NCI-H1092 treated with DMSO at 0.1 percent for 48 hours (cell line): ENCODE measurements around the gene PHTF2.
A peak's percentile ranks its signal among the peaks of the same experiment; 100 is the strongest.

Experiments used
- DNase-seq: peaks from one replicate; lab custom pipeline; 2025; lab: John Stamatoyannopoulos, UW

The PHTF2 gene

DNA sequence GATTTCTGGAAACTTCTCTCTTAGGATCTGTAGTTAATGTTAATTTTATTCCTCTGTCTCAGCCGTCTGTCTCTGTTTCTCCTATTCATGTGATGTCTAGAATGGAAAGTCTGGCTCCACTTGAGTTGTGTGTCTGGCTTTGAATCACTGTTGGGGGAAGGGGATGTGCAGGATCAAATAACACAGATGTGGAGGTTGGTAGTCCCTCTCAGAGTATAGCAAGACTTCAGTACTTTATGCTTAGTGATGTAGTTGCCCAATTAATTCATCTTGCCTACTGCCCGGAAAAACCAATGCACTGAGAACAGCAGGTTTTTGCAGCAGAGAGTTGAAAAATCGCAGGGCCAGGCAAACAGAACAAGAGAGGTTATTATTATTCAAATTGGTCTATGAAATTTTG, 79.2 kb downstream of the PHTF2 start:
- DNase-seq: no peak

DNA sequence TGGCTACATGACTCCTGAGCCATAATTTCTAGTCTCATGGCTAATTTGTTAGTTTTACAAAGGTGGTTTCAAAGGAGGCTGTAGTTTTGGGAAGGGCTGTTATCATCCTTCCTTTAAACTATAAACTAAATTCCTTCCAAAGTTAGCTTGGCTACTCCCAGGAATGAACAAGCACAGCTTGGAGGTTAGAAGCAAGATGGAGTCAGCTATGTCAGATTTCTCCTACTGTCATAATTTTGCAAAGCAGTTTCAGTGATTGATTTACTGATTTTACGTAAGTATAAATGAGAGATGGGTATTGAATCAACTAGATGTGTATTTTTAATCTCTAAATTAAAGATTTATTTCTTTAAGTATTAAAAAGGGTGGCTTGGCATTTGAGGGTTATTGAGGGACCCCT, 79.9 kb downstream of the PHTF2 start:
- DNase-seq: no peak

DNA sequence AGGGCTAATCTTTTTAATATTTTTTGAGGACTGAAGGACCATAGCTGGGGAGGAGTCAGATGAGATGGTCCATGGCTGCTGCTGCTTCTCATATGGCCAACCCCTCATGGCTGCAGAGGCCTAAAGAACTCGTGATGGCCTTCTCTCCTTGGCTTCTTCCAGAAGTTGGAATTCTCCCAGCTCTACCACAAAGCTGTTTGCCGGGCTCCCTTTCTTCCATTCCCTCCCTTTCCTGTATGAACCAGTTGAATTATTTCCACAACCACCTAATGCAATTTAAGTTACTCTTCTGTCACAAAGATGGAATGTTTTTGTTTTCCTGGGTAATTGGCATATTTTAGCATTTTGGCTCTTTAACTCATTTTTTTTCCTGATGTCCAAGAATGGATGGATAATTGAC, 80.7 kb downstream of the PHTF2 start:
- DNase-seq: no peak

DNA sequence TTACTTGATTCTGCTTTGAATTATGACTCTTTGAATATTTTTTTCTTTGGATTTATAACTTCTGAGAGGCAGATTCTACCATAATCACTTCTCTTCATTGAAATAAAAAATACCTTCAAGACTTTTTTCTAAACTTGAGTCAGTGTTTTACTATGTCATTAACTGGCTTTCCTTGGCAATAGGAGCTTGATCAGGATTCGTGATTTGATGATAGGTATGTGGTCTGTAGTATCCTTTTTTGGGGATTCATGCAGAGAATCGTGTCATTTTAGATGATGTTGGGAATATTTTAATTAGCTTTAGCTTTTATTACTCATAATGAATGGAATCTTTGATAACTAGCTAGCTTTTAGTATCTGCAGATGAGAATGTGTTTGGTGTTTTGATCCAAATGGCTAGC, 83.3 kb downstream of the PHTF2 start:
- DNase-seq: no peak

DNA sequence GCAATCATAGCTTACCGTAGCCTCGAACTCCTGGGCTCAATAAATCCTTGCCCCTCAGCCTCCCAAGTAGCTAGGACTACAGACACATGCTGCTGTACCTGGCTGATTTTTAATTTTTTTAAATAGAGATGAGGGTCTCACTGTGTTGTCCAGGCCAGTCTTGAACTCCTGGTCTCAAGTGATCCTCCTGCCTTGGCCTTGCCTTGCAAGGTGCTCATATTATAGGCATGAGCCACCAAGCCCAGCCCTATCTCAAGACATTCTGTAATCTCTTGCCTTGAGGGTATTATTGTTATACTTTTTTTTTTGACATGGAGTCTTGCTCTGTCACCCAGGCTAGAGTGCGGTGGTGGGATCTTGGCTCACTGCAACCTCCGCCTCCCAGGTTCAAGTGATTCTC, 86.6 kb downstream of the PHTF2 start:
- no peak for DNase-seq

DNA sequence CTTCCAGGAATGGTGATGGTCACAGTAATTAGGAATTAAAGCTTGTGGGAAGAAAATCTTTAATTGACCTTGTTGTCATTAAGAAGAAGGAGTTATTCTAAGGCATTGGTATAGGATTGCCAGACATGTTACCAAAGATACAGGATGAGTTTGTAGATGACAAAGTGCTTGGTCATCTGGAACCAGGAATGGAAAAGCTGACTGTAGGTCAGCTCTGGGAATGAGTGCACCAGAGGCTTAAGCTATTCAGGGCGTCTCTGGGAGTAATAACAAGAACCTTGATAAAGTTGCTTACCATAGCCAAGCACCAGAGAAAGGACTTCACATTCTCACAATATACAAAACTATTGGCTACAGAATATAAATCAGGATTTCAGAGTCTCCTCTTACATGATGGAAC, 89.0 kb downstream of the PHTF2 start:
- DNase-seq: no peak

DNA sequence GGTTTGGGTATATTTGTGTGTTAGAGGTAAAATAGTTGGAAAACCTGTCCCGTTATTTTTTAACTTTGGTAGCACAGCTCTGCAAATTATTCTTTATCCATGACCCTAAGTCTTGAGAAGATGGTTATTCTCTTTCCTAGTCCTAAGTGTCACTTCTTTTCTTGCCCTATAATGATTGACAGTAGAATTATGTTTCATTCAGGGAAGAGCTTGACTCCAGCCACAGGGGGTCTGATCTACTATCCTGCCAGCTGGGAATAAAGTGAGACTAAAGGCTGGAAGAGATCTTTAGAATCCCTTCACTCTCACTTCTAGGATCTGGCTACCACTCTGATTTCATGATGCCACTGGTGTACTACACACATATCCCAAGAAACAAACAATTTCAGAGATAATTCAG, 90.4 kb downstream of the PHTF2 start:
- no peak for DNase-seq

DNA sequence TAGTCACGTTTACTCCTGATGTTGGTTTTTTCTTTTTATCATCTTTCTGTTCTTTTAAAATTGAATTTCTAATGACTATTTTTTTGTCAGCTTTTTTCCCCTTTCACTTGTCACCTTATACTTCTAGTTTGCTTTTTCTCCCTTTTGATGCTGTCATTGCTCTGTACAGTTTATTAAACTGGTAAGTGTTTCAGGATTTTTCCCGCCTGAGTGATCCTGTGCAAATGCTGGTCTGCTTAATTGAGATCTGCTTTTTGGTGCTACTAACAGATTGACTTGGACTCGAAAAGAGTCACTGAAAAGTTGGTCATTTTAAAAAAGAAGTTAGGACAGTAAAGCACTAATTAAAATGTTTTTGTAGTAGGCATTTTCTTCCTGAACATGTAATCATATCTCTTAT, 95.2 kb downstream of the PHTF2 start:
- DNase-seq: no peak

DNA sequence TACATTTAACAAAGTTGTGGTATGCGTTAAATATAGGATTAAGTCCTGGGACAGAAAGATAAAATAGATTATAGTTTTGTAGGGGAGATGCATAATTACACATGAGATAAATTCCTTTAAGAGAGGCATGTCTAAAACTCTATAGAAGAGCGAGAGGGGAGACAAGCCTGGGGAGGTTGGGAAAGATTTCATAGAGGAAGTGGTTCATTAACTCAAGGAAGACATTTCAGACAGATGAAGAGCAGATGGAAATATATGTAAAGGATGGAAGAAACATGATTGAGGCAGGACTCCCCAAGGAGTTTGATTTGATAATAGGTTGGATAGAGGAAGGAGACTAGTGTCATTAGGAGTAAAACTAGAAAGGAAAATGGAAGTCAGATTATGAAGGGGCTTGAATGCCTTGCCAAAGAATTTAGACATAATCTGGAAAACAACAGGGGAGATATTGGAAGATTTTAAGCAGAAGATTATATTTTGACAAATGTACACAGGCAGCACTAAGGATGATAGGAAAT, 96.1 kb downstream of the PHTF2 start:
- no peak for DNase-seq

DNA sequence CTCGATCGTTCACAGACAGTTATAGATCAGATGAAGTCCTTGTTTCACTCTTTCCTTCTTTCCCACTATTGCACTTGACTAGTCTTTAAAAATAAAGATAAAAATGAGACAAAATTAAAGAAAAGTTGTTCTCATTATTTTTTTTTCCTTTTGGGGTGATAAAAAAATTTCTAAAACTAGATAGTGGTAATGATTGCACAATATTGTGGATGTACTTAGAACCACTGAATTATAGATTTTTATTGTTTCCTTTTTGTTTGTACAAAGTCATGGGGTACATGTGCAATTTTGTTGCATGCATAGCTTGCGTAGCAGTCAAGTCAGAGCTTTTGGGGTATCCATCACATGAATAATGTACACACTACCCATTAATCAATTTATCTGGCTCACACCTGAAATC, 97.3 kb downstream of the PHTF2 start:
- no peak for DNase-seq

DNA sequence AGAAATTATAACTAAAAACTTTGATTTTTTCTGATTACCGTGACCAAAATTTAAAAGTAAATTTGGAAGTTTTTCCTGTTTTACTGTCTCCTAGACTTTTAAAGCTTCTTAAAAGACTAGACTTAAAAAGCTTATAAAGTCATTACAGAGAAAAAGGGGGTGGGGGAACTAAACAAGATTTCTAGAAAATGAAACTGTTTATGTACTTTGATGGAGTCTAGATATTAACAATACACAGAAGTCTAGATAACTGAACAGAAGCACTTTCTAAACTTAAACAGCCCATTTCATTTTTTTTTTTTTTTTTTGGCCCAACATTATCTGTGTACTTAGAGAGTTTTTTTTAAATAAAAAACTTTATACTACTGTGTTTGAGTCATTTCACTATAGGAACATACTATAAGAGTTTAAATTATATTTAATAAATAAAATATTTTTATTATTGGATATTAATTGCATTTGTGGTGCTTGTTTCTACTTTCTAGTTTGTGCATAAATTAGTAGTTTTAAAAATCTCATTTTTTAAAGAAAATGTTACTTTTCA, 98.5 kb downstream of the PHTF2 start:
- no peak for DNase-seq

DNA sequence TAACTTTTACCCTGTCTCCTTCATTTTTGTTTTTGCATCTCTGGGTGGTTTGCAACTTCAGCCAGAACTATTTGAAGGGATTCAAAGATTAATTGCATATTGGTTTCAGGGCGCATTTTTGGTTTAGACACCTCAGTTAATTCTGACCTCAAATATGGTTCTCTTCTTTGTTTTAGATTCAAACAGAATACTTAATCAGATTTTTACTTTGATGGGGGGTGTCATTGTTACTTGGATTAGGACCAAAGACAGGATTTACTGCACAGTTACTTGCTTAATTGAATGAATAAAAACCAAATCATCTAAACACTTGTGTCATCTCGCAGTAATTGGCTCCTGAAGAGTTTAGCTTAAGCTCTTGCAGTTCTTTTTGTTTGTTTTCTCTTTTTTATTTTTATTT, 100.9 kb downstream of the PHTF2 start:
- no peak for DNase-seq

DNA sequence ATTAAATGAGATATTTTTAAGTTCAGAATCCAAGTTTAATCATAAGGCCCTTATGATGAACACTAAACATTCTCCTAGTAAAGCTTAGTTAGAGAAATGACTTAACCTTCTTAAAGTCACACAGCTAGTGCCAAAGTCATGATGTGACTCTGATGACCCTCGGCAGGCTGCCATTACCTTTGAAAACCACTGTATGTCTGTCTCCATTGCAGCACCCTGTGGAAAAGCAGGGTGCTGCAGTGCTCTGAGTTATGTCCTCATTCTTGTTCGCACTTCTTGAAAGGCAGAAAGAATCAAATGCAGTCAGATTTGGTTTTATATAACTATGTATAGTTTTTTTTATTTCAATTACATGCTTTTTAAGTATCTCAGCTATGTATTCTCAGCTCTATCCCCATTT, 105.0 kb downstream of the PHTF2 start:
- no peak for DNase-seq

DNA sequence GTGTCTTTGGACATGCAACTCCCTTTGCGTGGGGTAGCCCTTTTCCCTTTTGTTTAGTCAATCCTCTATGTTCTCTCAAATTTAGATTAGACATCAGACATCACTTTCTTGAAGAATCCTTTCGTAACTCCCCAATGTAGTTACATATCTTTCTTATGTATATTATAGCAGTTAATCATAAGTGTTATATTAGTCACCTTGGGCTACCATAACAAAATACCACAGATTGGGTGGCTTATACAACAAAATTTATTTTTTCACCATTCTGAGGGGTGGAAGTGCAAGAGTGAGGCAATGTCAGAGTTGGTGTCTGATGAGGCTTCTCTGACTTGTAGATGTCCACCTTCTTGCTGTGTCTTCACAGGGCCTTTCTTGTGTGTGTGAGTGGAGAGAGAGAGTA, 105.7 kb downstream of the PHTF2 start:
- no peak for DNase-seq

DNA sequence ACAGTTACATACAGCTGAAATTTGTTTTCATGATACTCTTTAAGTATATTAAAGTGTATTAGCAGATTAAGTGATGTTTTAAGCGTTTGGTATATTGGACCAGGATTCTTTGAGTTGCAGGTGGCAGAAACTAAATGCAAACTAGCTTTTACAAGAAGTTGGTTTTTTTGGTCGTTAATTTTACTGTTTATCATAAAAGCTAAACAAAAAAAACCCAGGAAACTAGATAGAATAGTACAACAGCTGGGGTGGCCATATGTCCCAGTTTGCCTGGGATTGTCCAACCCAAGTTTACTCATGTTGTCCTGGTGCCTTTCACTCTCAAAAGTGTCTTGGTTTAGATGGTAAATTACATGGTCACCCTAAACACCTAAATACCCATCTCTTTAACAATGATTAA, 108.7 kb downstream of the PHTF2 start:
- DNase-seq: no peak

DNA sequence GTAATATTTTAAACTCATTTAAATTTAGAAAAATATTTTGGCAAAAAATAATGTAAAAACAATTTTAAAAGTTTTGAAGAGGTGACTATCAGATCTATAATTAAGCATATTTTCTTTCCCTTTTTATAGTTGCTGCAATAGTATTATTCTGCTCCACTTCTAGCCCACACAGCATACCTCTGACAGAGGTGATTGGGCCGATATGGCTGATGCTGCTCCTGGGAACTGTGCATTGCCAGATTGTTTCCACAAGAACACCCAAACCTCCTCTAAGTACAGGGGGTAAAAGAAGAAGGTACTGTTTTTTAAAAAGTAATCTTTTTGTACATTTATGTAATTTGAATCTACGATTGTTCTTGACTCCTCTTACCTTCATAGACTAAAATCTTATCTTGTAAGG, 110.1 kb downstream of the PHTF2 start:
- no peak for DNase-seq

DNA sequence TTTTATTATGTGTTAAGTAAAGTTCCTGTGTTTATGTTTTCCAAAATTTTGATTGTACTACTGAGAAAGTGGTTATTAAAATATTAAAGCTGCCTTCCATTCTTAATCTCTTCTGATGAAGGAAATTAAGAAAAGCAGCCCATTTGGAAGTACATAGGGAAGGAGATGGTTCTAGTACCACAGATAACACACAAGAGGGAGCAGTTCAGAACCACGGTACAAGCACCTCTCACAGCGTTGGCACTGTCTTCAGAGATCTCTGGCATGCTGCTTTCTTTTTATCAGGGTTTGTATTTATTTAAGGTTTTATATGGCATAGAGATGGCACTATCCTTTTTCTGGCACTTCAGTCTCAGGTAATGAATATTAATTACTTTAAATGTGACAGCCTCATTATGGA, 111.6 kb downstream of the PHTF2 start:
- DNase-seq: peak; percentile 15

DNA sequence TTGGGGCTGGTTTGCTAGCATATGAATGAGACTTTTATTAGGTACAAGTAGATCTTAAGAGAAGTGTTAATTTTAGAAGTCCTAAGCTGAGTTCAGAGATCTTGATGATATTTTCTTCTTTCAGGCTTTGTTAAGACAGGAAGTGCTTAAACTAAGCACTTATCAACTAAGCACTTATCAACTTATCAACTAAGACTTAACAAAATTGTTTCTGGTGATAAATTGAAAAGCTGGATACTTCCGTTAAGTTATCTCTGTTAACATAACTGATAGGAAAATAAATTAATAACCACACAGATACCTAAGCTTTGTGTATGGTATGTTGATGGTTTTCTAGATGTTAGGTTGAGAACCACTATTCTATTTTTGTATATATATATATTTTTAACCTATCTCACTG, 113.7 kb downstream of the PHTF2 start:
- no peak for DNase-seq

DNA sequence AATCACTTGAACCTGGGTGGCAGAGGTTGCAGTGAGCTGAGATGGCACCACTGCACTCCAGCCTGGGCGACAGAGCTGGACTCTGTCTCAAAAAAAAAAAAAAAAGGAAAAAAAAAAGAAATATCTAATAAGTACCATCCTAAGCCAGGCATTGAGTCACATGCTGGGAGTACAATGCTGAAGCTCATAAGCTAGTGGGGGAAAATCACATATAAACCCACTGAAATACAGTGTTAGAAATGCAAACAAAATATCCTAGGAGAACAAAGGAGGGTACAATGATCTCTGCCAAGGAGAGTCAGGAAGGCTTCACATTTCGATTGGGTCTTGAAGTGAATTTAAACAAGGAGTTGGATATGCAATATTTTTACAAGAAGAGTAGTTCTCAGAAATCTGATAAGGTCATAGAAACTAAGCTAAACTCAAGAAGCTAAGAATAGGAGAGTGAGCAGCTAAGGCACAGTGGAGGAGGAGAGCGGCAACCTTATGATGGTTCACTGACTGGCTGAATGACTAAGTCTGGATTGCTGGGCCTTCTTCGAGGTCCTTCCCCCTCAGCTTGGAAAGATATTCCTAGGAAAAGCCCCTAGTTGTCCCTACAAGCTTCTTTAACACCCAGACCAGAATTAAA, 115.5 kb downstream of the PHTF2 start:
- DNase-seq: peak; percentile 33

DNA sequence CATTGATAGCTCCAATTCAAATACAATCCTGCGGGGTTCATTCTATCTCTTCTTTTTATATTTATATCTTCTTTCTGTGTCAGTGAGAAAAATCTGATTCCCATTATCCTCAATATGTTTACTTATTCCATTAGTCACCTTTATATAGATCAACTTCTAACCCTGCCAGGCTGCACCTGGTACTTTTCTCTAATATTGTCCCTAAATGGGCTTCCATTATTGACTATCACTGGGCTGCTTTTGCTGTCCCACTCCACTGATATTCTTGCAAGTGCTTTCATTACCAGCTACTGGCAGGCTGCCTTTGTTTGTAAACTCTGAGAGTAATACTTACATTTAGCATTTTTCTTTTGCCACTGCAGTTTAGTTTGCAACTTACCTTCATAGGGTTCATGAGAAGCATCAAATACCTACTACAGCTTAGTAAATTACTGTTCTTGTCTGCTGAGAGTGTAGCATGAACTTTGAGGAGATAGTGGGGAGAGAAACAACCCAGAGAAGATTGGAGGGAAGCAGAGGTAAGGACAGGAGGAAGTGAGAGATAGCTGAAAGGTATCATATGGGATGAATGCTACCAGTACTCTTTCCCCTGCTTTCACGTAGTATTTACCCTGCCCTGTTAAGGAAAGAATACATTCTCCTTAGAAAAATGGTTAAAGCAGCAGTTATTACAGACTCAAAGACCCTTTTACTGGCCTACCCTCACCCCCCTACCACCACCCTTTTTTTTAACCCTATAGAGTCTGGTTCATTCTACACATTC, 119.1 kb downstream of the PHTF2 start:
- peak; percentile 90 for DNase-seq

DNA sequence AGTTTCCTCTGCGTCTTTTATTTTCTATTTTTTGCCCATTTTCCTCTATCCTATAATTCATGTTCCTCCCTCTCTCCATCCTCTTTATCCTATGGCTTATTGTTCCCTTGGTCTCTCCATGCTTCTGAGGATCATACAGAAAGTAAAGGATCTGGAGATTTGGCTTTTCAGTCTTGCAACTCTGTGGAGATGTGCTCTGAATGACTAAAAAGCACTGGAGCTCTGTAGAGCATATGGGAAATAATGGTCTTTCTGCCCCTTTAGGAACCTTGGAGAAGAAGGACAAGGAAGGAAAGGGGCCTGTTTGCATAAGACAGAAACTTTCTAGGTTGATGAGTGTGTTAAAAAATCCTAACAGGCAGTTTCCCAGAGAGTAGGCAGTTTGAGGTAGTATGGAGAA, 120.1 kb downstream of the PHTF2 start:
- DNase-seq: no peak

DNA sequence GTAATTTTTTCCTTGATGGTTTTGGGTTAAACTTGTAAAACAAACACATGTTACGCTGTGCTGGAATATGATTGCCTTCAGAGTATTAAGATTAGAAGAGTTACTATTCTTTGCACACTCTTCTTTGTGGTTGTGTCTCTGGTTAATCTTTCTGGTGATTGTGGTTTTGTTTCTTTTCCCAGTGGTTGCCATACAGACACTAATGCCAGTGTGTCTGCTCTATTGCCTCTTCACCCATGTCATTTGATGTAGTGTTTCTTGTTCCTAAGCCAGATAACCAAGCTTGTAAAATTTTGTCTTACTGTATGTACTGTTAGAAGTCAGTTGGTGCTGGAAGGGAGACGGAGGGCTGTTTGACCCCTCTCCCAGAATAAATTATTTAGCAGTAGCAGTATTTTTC, 124.8 kb downstream of the PHTF2 start:
- DNase-seq: no peak

DNA sequence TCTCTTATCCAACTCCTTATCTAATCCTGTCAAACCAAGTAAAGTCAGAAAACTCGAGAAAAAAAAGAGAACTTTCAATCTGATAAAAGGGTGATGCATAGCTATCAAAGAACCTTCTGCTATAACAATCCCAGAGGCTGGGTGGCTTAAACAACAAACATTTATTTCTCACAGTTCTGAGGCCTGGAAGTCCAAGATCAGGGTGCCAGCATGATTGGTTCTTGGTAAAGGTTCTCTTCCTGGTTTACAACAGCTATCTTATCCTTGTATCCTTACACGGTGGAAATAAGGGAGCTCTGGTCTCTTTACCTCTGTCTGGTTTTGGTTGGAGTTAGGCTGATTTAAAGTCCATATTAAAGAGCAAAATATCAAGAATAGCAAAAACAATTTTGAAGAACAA, 131.9 kb downstream of the PHTF2 start:
- no peak for DNase-seq

DNA sequence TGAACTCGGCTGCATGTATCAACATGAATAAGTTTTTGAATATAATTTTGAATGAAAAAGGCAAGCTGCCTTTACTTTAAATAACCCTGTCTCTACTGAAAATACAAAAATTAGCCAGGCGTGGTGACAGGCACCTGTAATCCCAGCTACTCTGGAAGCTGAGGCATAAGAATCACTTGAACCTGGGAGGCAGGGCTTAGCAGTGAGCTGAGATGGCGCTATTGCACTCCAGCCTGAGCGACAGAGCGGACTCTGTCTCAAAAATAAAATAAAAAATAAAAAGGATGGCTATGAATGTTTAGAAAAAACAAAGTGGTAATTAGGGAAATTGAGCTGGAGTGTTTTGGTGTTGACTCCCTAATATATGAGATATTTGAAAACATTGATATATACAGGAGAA, 133.3 kb downstream of the PHTF2 start:
- DNase-seq: no peak
